LNCAP (cell line): ENCODE measurements around the gene INPP5D.

ENCODE experiments used
- CTCF ChIP-seq: fragments of 450-650 bp; IDR thresholded peaks from 2 replicates; pipeline ENCODE4 v1.5.1; 2017; ENCODE audit warnings: mild to moderate bottlenecking

INPP5D gene

GRCh38 chr2:233100192-233100998, 40.3 kb downstream of the INPP5D start:
- TF ChIP-seq CTCF, result no peak

- no peak for TF ChIP-seq CTCF
Measured at GRCh38 chr2:233101141-233101540, 41.0 kb downstream of the INPP5D start.

- TF ChIP-seq CTCF, result no peak
Measured at GRCh38 chr2:233101816-233102215, 41.7 kb downstream of the INPP5D start.

GRCh38 chr2:233105156-233105895, 45.2 kb downstream of the INPP5D start:
- no peak for TF ChIP-seq CTCF

- TF ChIP-seq CTCF, result no peak
Measured at GRCh38 chr2:233105930-233106329, 45.8 kb downstream of the INPP5D start.

- TF ChIP-seq CTCF, result no peak
Measured at GRCh38 chr2:233107011-233107410, 46.9 kb downstream of the INPP5D start.

- TF ChIP-seq CTCF, result no peak
Measured at GRCh38 chr2:233107831-233108300, 47.7 kb downstream of the INPP5D start.
